Dermis microvascular lymphatic vessel endothelial cell (primary cell): ENCODE measurements around the gene GLIS1. TPM values are rescaled to one million over a fixed set of nuclear protein-coding genes. Genes with fewer than 3 reads are reported as not detected.

ENCODE experiments used
- DNase-seq, 2 donors: peaks; one replicate each; pipeline versions ENCODE4 v3.0.0 to v3.0.0-alpha.2; 2010; ENCODE audit warnings: low read depth in 2 of 2
- total RNA-seq: library from RNA; depleted of rRNA; stranded (reverse); fragments of >200 nt; gene quantifications from 2 replicates; pipeline ENCODE4 v1.2.1, GENCODE V29; 2014

Gene GLIS1
- total RNA-seq, 1 donor from 2014 or later = not detected

GRCh38 chr1:53693773-53694717, 44.9 kb downstream of the GLIS1 start:
- DNase-seq = peak; percentile 17 to 41

GRCh38 chr1:53693339-53693738, 45.6 kb downstream of the GLIS1 start:
- no peak for DNase-seq

- DNase-seq = no peak
Observed at GRCh38 chr1:53691326-53691725, 47.6 kb downstream of the GLIS1 start.

- no peak for DNase-seq
Observed at GRCh38 chr1:53690411-53690810, 48.6 kb downstream of the GLIS1 start.

- DNase-seq = no peak
Observed at GRCh38 chr1:53689736-53690326, 49.1 kb downstream of the GLIS1 start.

GRCh38 chr1:53689223-53689622, 49.7 kb downstream of the GLIS1 start:
- no peak for DNase-seq

GRCh38 chr1:53688381-53689102, 50.4 kb downstream of the GLIS1 start:
- DNase-seq = no peak

- DNase-seq = no peak
Observed at GRCh38 chr1:53687901-53688300, 51.1 kb downstream of the GLIS1 start.

GRCh38 chr1:53687426-53687825, 51.5 kb downstream of the GLIS1 start:
- no peak for DNase-seq

GRCh38 chr1:53686965-53687267, 52.0 kb downstream of the GLIS1 start:
- no peak for DNase-seq

GRCh38 chr1:53686091-53686964, 52.6 kb downstream of the GLIS1 start:
- DNase-seq = peak in 1 of 2 donors; percentile 14

GRCh38 chr1:53685272-53686051, 53.5 kb downstream of the GLIS1 start:
- peak in 1 of 2 donors; percentile 13 for DNase-seq

GRCh38 chr1:53684741-53685140, 54.2 kb downstream of the GLIS1 start:
- DNase-seq = no peak

- DNase-seq = no peak
Observed at GRCh38 chr1:53683986-53684740, 54.8 kb downstream of the GLIS1 start.

GRCh38 chr1:53682881-53683280, 56.1 kb downstream of the GLIS1 start:
- DNase-seq = no peak

GRCh38 chr1:53681977-53682685, 56.8 kb downstream of the GLIS1 start:
- DNase-seq = peak; percentile 77 to 82

- no peak for DNase-seq
Observed at GRCh38 chr1:53681351-53681976, 57.5 kb downstream of the GLIS1 start.

- no peak for DNase-seq
Observed at GRCh38 chr1:53680868-53681267, 58.1 kb downstream of the GLIS1 start.
